Sigmoid colon (tissue), 4 donors: ENCODE measurements around the gene PAX3.

ENCODE experiments used
- EP300 ChIP-seq, 4 donors: sonication (generic); formaldehyde crosslinking; IDR thresholded peaks; one replicate each; pipeline ENCODE4 v1.6.1; 2017; ENCODE audit warnings: antibody characterized with exemption in 4 of 4
- POLR2A ChIP-seq, 2 donors: fragments of 450-650 bp; IDR thresholded peaks; one replicate each; pipeline ENCODE4 v1.6.1; 2016; ENCODE audit warnings: antibody characterized with exemption in 2 of 2, mild to moderate bottlenecking in 2 of 2, moderate library complexity in 2 of 2
- TF ChIP-seq, protein P1 (sequence below), 4 experiments: fragments of 450-650 bp in 3 of 4; fragments of 200-600 bp in 1 of 4; IDR thresholded peaks; one replicate each; pipeline ENCODE4 v1.5.1; 2016 to 2019; ENCODE audit warnings: antibody characterized with exemption in 4 of 4, mild to moderate bottlenecking in 3 of 4, moderate library complexity in 2 of 4

DNA sequence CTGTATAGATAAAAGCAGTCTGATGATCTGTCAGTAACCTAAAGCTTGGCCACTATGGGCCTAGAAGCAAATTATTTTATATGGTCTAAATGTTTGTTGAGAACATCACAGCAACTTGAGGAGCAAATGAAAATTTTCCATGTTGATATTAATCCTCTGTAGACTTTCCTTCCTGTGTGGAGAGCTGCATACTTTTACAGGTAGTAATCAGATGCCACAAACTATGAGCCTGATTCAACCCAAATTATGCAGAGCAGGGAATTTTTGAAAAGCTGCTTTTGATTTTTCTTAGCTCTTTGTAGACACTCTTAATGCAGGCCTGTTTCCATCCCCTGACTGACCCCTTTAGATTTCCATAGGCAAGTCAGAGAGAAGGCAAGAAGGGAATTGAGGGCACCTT, 17.3 kb downstream of the PAX3 start:
- TF ChIP-seq POLR2A (IDR thresholded peaks at IDR 0.05) (no peak), EP300 (IDR thresholded peaks at IDR 0.05) (no peak)
- TF ChIP-seq, protein P1, sequence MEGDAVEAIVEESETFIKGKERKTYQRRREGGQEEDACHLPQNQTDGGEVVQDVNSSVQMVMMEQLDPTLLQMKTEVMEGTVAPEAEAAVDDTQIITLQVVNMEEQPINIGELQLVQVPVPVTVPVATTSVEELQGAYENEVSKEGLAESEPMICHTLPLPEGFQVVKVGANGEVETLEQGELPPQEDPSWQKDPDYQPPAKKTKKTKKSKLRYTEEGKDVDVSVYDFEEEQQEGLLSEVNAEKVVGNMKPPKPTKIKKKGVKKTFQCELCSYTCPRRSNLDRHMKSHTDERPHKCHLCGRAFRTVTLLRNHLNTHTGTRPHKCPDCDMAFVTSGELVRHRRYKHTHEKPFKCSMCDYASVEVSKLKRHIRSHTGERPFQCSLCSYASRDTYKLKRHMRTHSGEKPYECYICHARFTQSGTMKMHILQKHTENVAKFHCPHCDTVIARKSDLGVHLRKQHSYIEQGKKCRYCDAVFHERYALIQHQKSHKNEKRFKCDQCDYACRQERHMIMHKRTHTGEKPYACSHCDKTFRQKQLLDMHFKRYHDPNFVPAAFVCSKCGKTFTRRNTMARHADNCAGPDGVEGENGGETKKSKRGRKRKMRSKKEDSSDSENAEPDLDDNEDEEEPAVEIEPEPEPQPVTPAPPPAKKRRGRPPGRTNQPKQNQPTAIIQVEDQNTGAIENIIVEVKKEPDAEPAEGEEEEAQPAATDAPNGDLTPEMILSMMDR (IDR thresholded peaks at IDR 0.05), result no peak
